Mesothelial cell of epicardium (in vitro differentiated cells): ENCODE measurements around the gene ANO7. TPM values are rescaled to one million over a fixed set of nuclear protein-coding genes. Genes with fewer than 3 reads are reported as not detected.

Experiments
- DNase-seq, 2 experiments: peaks; one replicate each; pipeline ENCODE4 v3.0.0; 2021; ENCODE audit warnings: low spot score in 2 of 2; ENCODE audit not compliant: unreplicated experiment in 2 of 2
- H3K27ac Mint-ChIP-seq: 2 replicates; pipeline ENCODE4 v1.8.0; 2021; ENCODE audit warnings: mixed read lengths
- H3K27me3 Mint-ChIP-seq: 2 replicates; pipeline ENCODE4 v1.8.0; 2021; ENCODE audit warnings: low read depth, mixed read lengths
- H3K36me3 Mint-ChIP-seq: 2 replicates; pipeline ENCODE4 v1.8.0; 2021; ENCODE audit warnings: mixed read lengths
- H3K4me1 Mint-ChIP-seq: 2 replicates; pipeline ENCODE4 v1.8.0; 2021; ENCODE audit warnings: mixed read lengths
- H3K4me3 Mint-ChIP-seq: 2 replicates; pipeline ENCODE4 v1.8.0; 2021; ENCODE audit warnings: mild to moderate bottlenecking, moderate library complexity, mixed read lengths
- H3K9me3 Mint-ChIP-seq: 2 replicates; pipeline ENCODE4 v1.8.0; 2021; ENCODE audit warnings: mixed read lengths
- total RNA-seq: library from RNA; stranded (reverse); gene quantifications from 3 replicates; pipeline ENCODE4 v1.2.1, GENCODE V29; 2021
- TF ChIP-seq, protein P1 (sequence below): fragments of 200-600 bp; sonication (generic); IDR thresholded peaks from one replicate; pipeline ENCODE4 v1.5.0; 2021; ENCODE audit warnings: antibody characterized with exemption; ENCODE audit not compliant: unreplicated experiment

ANO7 gene
- total RNA-seq, 1 donor from 2014 or later = 4.5 TPM

DNA sequence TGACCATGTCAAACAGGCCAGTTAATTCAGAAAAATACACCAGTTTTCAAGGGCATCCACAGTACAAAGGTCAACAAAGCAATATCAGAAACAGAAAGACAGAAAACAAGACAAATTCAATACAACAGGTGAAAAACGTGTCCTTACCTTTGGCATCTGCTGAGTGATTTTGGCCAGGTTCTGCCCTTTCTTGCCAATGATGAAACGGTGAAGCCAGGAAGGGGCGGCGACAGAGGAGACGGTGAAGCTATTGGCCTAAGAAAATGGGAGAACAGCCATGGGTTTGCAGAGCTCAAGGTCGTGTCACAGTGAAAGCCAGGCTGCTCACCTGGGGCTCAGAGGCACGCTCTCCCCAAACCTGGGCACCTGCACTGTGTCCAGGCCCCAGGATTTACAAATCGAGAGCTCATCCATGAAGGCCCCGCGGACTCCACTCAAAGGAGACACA, 66.5 kb downstream of the ANO7 start:
- H3K27ac Mint-ChIP-seq = no peak overlapping the region
- H3K36me3 Mint-ChIP-seq = peaks cover 53% of the 10 kb centered on the region
- H3K4me1 Mint-ChIP-seq = no peaks in the 10 kb centered on the region
- no peak overlapping the region for H3K4me3 Mint-ChIP-seq
- DNase-seq = no peak
- H3K27me3 Mint-ChIP-seq = no peaks in the 10 kb centered on the region
- H3K9me3 Mint-ChIP-seq = no peaks in the 10 kb centered on the region
- TF ChIP-seq, protein P1, sequence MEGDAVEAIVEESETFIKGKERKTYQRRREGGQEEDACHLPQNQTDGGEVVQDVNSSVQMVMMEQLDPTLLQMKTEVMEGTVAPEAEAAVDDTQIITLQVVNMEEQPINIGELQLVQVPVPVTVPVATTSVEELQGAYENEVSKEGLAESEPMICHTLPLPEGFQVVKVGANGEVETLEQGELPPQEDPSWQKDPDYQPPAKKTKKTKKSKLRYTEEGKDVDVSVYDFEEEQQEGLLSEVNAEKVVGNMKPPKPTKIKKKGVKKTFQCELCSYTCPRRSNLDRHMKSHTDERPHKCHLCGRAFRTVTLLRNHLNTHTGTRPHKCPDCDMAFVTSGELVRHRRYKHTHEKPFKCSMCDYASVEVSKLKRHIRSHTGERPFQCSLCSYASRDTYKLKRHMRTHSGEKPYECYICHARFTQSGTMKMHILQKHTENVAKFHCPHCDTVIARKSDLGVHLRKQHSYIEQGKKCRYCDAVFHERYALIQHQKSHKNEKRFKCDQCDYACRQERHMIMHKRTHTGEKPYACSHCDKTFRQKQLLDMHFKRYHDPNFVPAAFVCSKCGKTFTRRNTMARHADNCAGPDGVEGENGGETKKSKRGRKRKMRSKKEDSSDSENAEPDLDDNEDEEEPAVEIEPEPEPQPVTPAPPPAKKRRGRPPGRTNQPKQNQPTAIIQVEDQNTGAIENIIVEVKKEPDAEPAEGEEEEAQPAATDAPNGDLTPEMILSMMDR = no peak

DNA sequence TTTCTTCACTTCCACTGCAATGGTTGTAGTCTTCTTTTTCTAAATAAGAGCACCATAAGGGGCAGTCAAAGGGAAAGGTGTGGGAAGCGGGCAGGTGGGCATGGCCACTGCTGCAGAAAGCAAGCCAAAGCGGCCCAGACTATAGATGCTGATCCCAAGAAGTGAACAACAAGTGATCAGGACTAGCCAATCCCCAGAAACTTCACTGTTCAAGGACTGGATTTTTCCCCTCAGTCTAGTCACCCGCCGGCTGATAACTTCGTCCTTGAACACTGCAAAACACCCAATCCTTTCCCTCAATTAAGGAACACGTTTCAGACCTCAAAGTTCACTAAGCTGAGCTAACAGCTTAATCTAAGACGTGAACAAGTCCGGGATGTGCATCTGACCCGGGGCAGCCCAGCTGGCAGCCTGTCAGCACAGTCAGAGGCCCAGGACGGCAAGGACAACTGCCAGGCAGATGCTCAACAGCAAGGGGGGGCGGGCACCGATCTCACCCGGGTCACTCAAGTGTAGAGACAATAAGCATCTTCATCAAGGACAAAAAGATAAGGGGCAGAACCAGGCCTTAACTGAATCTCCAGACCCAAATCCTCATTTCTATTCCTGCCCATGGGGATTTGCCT, 67.2 kb downstream of the ANO7 start:
- no peak overlapping the region for H3K27ac Mint-ChIP-seq
- H3K9me3 Mint-ChIP-seq = no peaks in the 10 kb centered on the region
- TF ChIP-seq, protein P1 = no peak
- no peaks in the 10 kb centered on the region for H3K4me1 Mint-ChIP-seq
- H3K27me3 Mint-ChIP-seq = no peaks in the 10 kb centered on the region
- H3K36me3 Mint-ChIP-seq = peaks cover 55% of the 10 kb centered on the region
- no peak for DNase-seq
- no peak overlapping the region for H3K4me3 Mint-ChIP-seq

DNA sequence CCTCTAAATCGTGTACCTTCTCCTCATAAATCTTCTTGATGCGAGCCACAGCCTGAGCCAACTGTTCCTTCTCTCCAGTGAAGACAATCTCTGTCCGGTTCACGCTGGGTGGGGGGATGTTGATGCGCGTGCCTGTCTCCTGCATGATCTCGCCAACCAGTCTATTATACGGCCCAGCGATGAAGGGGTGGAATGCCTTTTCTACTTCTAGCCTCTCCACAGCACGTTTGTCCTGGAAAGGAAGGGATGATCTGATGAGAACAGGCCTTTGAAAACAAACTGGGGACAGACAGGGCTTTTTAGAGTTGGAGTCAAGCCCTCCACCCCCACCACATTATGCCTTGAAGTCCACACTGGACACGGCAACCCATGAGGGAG, 67.7 kb downstream of the ANO7 start:
- Mint-ChIP-seq H3K4me1 (no peaks in the 10 kb centered on the region), H3K4me3 (no peak overlapping the region), H3K9me3 (no peaks in the 10 kb centered on the region), H3K36me3 (peaks cover 51% of the 10 kb centered on the region), H3K27ac (no peak overlapping the region), H3K27me3 (no peaks in the 10 kb centered on the region)
- TF ChIP-seq, protein P1 = no peak
- DNase-seq = no peak

DNA sequence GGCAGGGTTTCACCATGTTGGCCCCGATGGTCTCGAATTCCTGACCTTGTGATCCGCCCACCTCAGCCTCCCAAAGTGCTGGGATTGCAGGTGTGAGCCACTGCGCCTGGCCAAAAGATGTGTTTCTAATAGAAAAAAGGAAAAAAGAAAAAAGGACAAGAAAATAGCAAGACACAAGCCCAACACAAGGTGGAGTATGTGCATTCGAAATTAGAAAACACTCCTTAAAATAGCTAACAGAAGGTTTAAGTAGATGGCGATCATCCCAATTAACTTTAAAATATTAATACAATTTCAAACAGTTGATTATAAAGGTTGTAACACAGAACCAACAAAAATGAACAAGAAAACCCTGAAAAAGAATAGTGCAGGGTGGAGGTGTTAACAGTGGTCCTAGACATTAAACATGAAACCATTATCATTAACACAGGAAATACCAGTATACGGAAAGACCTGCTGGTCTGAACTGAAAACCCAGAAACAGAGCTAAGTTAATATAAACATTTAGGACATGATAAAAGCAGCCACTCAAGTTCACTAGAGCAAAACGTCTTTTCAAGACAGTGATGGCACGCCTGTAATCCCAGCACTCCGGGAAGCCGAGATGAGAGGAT, 69.0 kb downstream of the ANO7 start:
- Mint-ChIP-seq H3K36me3 (peaks cover 43% of the 10 kb centered on the region), H3K27ac (no peak overlapping the region), H3K4me3 (no peak overlapping the region), H3K9me3 (no peaks in the 10 kb centered on the region), H3K4me1 (no peaks in the 10 kb centered on the region), H3K27me3 (no peaks in the 10 kb centered on the region)
- no peak for DNase-seq
- TF ChIP-seq, protein P1 = no peak

DNA sequence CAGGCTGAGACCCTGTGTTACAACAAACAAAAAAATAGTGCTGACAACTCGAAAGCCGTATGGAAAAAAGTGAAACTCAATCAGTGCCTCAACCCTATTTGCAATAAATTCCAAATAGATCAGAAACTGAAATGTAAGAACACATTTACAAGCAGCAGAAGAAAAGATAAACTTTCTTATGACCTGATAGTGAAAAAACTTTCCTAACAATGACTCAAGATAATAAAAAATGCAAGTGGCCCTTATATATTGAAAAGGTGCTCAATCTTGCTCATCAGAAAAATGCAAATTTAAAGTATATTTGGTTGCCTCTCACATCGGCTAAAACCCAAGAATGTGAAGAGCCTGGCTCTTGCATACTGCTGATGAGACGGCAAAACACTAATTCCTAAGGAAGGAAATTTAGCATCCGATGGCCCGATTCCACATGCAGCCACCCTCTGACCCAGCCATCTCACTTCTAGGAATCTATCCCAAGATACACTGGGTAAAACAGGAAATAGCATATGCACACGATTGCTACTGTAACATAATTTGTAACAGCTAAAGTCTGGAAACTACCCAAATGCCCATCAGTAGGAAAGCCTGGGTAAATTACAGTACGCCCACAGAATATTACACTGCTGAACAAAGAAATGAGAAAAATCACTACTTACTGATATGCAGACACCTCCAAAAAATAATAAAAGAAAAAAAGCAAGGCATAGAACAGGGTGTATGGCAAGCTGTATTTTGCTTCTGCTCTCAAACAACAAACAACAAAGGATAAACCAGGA, 70.2 kb downstream of the ANO7 start:
- Mint-ChIP-seq H3K27me3 (no peaks in the 10 kb centered on the region), H3K4me1 (no peaks in the 10 kb centered on the region), H3K9me3 (no peaks in the 10 kb centered on the region), H3K36me3 (peaks cover 41% of the 10 kb centered on the region), H3K27ac (peak overlapping the region; percentile 61), H3K4me3 (no peak overlapping the region)
- TF ChIP-seq, protein P1 = no peak
- no peak for DNase-seq
